ENCODE data around the gene SYNGR3. TPM values are rescaled to one million over a fixed set of nuclear protein-coding genes. Genes with fewer than 3 reads are reported as not detected.
"Not testable (repeated sequence)": the region's sequence is repeated elsewhere in the genome, so short reads cannot be mapped to it uniquely, and the experiment has no call there.

The SYNGR3 gene
- total RNA-seq, 1 donor from 2014 or later: 5.6 TPM

DNA sequence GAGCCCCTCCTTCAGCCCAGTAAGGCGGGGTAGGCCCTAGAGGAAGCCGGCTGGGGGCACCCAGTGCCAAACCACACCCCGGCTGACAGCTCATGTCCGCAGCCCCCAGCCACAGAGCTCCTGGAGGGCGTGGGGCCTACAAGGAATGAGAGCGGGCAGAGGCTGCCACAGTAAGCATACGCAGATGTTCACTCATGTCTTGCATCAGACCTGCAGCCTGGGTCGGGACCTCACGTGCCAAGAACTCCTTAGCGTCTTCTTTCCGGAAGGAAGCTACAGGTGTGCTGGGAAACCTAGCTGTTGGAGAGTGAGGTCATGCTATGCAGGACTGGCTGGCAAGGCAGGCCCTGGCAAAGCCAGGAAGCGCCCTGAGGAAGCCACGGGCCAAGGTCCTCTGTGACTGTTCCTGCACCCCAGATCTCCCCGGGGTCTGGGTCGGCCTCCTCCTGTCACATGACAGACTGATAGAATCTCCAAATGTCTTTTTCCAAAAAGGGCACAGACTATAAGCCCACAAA lies 18.3 kb downstream of the SYNGR3 start:
- no peak for DNase-seq (ENCODE audit: low read depth, low spot score)

DNA sequence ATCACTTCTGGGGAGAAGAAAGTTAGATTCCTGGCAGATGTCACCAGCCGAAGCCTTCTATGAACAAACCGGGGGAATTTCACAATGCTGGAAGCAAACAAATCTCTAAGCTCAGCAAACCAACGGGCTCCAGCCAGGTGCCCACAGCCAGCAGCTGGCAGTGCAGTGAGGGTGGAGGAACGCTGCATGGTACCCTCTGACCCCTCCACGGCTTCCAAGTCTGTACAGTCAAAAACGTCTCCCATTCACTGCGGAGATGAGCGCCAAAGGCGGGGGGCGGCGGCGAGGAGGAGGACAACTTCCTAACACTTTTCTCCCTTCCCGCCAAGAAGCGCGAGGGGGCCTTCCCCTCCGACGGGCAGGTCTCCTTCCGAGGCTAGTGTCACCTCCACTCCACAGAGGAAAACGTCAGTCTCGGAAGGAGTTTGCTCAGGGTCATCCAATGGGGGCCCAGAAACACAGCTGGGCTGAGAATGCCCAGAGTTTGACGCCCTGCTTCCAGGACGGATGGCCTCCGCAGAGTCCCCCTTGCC lies 18.9 kb downstream of the SYNGR3 start:
- no peak for DNase-seq (ENCODE audit: low read depth, low spot score)

DNA sequence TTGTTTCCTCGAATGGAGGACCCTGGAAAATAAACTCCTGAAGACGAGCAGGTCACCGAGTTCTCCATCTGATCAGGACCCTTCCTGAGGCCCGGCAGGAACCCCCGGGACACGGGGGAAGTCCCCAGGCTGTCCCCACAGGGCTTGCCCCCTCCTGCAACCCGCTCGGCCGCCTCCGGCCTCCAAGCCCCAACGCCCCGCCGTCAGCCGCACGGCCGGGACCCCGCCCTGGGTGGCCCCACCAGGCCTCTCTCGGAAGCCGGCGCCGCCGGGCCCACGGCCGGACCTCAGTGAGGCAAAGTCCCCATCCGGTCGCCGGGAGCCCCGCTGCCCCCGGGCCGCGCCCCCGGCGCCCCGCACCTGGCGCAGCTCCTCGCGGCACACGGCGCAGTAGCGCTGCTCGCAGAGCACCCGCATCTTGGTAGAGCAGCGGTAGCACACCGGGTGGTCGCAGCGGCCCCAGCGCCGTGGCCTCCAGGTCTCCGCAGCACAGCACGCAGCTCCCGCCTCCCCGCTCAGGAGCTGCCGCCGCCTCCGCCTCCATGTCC lies 19.5 kb downstream of the SYNGR3 start:
- DNase-seq (ENCODE audit: low read depth, low spot score): no peak

GRCh38 chr16:2009791-2010510 lies 20.2 kb downstream of the SYNGR3 start, which contains the start of gene ZNF598:
Gene ZNF598 (minus strand): TSS chr16:2009821.
- DNase-seq (ENCODE audit: low read depth, low spot score): peak; percentile 48

DNA sequence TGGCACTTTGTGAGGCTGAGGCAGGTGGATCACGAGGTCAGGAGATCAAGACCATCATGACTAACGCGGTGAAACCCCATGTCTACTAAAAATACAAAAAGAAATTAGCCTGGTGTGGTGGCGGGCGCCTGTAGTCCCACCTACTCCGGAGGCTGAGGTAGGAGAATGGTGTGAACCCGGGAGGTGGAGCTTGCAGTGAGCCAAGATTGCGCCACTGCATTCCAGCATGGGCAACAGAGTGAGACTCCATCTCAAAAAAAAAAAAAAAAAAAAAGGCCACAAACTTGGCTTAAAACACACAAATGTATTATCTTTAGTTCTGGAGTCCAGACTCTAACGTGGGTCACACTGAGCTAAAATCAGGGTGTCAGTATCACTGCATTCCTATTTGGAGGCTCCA lies 22.0 kb downstream of the SYNGR3 start:
- DNase-seq (ENCODE audit: low read depth, low spot score): not testable (repeated sequence)

- no peak for DNase-seq (ENCODE audit: low read depth, low spot score)
Measured at GRCh38 chr16:2013527-2013926, 23.8 kb downstream of the SYNGR3 start.

GRCh38 chr16:2015117-2015946 lies 25.6 kb downstream of the SYNGR3 start:
- DNase-seq (ENCODE audit: low read depth, low spot score): no peak

- no peak for DNase-seq (ENCODE audit: low read depth, low spot score)
Measured at GRCh38 chr16:2015947-2016208, 26.1 kb downstream of the SYNGR3 start.

DNA sequence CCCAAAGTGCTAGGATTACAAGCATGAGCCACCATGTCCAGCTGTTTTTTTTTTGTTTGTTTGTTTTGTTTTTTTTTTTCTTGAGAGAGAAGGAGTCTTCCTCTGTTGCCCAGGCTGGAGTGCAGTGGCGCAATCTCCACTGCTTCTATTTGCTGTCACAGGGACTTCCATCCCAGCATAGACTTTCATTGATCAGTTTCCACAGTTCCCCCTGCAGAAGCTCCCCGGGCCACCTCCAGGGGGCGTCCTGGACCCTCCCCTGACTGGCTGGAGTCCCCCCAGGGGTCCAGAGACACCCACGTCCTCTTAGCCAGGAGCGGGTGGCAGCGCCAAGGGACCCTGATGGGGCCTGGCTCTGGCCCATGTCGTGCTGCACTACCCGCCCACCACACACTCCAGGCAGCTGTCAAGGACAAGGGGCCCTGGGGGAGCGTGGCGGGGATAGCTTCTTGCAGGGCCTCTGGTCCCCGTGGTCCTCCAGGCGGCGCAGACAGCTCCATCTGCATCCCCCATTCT lies 26.7 kb downstream of the SYNGR3 start:
- no peak for DNase-seq (ENCODE audit: low read depth, low spot score)

DNA sequence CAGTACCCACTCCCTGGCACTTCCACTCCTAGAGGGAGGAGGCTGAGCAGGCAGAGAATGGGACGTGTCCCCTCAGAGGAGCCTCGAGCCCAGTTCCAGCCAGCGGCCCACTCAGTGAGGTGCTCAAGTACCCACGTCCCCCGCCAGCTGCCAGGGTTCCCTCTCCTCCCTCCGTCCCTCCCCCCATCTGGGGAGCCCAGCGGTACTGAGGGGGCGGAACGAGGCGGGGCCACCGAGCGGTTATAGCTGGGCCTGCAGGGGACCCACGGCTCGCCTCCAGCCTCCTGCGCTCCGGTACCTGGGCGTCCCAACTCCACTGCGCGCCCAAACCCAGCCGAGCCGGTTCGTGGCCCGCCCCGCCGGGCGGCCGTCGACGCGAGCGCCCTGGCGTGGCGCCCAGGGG lies 29.7 kb downstream of the SYNGR3 start, which contains the start of gene NPW:
NPW (plus strand) TSS at position 268 of the 403 bp plus-strand sequence.
- DNase-seq (ENCODE audit: low read depth, low spot score): no peak

DNA sequence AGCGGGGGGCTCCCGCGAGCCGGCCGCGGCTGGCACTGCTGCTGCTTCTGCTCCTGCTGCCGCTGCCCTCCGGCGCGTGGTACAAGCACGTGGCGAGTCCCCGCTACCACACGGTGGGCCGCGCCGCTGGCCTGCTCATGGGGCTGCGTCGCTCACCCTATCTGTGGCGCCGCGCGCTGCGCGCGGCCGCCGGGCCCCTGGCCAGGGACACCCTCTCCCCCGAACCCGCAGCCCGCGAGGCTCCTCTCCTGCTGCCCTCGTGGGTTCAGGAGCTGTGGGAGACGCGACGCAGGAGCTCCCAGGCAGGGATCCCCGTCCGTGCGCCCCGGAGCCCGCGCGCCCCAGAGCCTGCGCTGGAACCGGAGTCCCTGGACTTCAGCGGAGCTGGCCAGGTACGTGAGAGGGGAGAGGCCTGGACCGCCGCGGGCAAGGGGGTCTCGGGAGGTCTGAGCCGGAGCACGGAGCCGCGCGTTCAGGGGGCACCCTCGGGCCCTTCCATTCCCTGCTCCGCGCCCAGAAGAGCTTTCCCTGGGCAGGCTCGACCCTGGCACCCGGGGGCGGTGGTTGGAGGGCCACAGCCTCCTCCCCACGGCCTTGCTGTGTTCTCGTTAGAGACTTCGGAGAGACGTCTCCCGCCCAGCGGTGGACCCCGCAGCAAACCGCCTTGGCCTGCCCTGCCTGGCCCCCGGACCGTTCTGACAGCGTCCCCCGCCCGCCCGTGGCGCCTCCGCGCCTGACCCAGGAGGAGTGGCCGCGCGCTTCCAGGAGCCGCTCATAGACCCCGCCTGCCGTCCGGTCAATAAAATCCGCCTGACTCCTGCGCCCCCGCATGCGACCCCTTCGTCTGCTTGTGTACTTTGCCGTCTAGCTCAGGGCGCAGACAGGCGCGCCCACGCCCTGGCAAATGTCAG lies 30.4 kb downstream of the SYNGR3 start:
- DNase-seq (ENCODE audit: low read depth, low spot score): no peak

DNA sequence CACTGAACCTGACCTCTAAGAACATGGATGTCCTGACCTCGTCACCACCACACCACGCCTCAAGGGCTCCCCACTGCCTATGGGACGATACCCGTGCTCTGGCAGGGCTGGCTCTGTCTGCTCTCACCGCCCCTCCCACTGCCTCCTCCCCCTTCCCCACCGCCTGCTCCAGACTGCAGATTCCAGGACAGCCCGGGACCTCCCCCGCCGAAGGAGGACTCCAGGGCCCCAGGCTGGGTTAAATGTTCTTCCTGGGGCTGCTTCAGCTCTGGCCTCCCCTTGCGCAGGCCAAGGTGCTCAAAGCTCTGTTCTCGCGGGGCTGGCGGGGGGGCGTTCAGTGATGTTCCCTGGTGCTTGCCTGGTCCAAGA lies 32.9 kb downstream of the SYNGR3 start:
- DNase-seq (ENCODE audit: low read depth, low spot score): no peak

DNA sequence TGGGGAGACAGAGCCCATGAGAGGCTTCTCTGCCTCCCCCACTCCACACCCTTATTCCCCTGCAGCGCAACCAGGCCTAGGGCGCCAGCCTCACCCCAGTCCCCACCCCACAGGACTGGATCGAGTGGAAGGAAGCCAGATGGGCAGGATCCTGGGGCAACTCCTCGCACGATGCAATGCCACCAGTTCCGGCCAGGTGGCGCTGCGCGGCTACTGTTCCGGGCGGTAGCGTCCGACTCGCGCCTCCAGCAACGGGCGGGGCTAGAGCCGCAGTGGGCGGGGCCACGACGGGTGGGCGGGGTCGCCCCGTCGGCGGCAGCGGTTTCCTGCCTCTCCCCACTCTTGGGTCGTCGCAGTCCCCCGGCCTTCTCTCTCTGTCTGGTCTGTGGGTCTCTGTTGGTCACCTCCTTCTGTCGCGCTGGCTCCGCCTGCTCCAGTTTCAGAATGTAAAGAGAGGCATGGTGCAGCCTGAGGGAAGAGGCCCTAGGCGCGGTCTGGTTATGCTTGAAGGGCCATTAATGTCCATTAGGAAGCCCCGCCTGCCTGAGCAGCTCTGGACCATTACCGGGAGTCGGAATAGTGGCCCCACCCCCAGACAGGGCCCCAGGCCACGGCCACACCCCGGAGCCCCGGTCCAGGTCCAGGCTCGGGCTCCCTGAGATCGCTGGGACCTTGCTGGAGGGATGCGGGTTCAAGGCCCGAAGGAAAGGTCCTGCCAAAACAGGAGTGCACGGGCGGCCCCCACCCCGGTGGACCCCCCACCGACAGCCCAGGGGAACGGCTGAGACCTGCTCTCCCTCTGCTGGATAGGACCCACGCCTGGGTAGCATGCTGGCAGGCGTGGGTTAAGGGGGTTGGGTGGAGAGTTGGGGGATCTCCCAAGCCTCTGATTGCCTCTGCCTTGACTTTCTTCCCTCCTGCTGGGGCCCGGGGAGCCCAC lies 33.6 kb downstream of the SYNGR3 start:
- DNase-seq (ENCODE audit: low read depth, low spot score): no peak

GRCh38 chr16:2024032-2024420 lies 34.3 kb downstream of the SYNGR3 start:
- DNase-seq (ENCODE audit: low read depth, low spot score): no peak

- DNase-seq (ENCODE audit: low read depth, low spot score): no peak
Measured at GRCh38 chr16:2025251-2025650, 35.5 kb downstream of the SYNGR3 start.

GRCh38 chr16:2025878-2026460 lies 36.2 kb downstream of the SYNGR3 start:
- no peak for DNase-seq (ENCODE audit: low read depth, low spot score)

DNA sequence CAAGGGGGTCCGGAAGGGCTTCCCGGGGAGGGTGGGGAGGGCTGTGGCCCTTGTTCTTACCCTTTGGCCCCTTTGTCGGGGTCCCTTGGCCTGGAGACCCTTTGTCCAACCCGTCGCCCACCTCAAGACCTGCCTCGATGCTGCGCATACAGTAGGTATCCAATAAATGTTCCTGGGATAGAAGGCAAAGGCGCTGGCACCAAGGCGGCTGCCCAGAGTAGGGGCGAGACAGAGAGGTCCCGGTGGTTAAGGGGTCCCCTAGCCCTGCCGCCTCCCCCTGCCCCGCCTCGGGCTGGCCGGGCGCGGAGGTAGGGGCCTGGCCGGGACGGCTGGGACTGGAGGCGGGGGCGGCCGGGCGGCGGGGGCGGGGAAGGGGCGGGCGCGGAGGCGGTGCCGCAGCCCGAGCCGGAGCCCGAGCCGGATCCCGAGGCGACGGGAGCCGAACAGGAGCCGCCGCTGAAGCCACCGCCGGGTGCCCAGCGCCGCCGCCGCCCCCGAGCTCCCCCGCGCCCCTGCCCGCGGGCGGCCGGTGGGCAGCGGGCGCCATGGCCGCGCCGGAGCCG lies 36.8 kb downstream of the SYNGR3 start, which contains the start of gene NHERF2:
NHERF2 (plus strand) TSS at position 442 of the 563 bp plus-strand sequence; CDS start at position 546, 104 bp downstream.
- no peak for DNase-seq (ENCODE audit: low read depth, low spot score)

- DNase-seq (ENCODE audit: low read depth, low spot score): no peak
Measured at GRCh38 chr16:2027024-2028010, 37.5 kb downstream of the SYNGR3 start.

All from pulmonary artery endothelial cell (primary cell).